GM12878 (cell line): ENCODE results near the gene ENOX1.

Source experiments
- SIN3A ChIP-seq: IDR thresholded peaks from 2 replicates; pipeline ENCODE4 v1.6.1; 2012; ENCODE audit warnings: low read depth, low read length, improper control_type of control experiment
- TCF12 ChIP-seq: IDR thresholded peaks from 2 replicates; pipeline ENCODE4 v1.6.1; 2011; ENCODE audit warnings: low read depth, mild to moderate bottlenecking, low read length
- ZNF274 ChIP-seq: IDR thresholded peaks from one replicate; pipeline ENCODE4 v1.8.0; 2011; ENCODE audit not compliant: insufficient read length, insufficient read depth
- ZZZ3 ChIP-seq: IDR thresholded peaks from 2 replicates; pipeline ENCODE4 v1.6.1; 2011; ENCODE audit warnings: low read depth; ENCODE audit not compliant: control insufficient read depth, insufficient read length
- TF ChIP-seq, protein P1 (sequence below), 3 experiments: IDR thresholded peaks in 2 of 3; conservative IDR thresholded peaks in 1 of 3; 2 replicates each; pipeline ENCODE4 v1.5.1; 2011; ENCODE audit warnings: low read depth in 3 of 3, low read length in 3 of 3, mild to moderate bottlenecking in 3 of 3, control low read depth in 2 of 3, moderate library complexity in 2 of 3, inconsistent platforms in 1 of 3, mixed read lengths in 1 of 3; ENCODE audit not compliant: control insufficient read depth in 2 of 3, insufficient read depth in 1 of 3; ENCODE audit errors: extremely low read depth in 1 of 3
- TF ChIP-seq, protein P2 (sequence below): fragments of 150-350 bp; IDR thresholded peaks from 2 replicates; pipeline ENCODE4 v1.6.1; 2016; ENCODE audit warnings: low read depth, low read length

GRCh38 chr13:43293008-43293407 lies 493.8 kb downstream of the ENOX1 start:
- TF ChIP-seq ZZZ3 (no peak), SIN3A (no peak), TCF12 (no peak), ZNF274 (no peak)
- TF ChIP-seq, protein P1, sequence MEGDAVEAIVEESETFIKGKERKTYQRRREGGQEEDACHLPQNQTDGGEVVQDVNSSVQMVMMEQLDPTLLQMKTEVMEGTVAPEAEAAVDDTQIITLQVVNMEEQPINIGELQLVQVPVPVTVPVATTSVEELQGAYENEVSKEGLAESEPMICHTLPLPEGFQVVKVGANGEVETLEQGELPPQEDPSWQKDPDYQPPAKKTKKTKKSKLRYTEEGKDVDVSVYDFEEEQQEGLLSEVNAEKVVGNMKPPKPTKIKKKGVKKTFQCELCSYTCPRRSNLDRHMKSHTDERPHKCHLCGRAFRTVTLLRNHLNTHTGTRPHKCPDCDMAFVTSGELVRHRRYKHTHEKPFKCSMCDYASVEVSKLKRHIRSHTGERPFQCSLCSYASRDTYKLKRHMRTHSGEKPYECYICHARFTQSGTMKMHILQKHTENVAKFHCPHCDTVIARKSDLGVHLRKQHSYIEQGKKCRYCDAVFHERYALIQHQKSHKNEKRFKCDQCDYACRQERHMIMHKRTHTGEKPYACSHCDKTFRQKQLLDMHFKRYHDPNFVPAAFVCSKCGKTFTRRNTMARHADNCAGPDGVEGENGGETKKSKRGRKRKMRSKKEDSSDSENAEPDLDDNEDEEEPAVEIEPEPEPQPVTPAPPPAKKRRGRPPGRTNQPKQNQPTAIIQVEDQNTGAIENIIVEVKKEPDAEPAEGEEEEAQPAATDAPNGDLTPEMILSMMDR (IDR thresholded peaks at IDR 0.05 in 2 of 3, conservative IDR thresholded peaks at IDR 0.05 in 1 of 3; ENCODE audit: control insufficient read depth in 2 of 3, extremely low read depth in 1 of 3, insufficient read depth in 1 of 3, low read depth in 3 of 3, low read length in 3 of 3), result no peak
- TF ChIP-seq, protein P2, sequence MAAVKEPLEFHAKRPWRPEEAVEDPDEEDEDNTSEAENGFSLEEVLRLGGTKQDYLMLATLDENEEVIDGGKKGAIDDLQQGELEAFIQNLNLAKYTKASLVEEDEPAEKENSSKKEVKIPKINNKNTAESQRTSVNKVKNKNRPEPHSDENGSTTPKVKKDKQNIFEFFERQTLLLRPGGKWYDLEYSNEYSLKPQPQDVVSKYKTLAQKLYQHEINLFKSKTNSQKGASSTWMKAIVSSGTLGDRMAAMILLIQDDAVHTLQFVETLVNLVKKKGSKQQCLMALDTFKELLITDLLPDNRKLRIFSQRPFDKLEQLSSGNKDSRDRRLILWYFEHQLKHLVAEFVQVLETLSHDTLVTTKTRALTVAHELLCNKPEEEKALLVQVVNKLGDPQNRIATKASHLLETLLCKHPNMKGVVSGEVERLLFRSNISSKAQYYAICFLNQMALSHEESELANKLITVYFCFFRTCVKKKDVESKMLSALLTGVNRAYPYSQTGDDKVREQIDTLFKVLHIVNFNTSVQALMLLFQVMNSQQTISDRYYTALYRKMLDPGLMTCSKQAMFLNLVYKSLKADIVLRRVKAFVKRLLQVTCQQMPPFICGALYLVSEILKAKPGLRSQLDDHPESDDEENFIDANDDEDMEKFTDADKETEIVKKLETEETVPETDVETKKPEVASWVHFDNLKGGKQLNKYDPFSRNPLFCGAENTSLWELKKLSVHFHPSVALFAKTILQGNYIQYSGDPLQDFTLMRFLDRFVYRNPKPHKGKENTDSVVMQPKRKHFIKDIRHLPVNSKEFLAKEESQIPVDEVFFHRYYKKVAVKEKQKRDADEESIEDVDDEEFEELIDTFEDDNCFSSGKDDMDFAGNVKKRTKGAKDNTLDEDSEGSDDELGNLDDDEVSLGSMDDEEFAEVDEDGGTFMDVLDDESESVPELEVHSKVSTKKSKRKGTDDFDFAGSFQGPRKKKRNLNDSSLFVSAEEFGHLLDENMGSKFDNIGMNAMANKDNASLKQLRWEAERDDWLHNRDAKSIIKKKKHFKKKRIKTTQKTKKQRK, result no peak
